Measurements from ENCODE around the gene UPK1A.
"Not testable (repeated sequence)": the region's sequence is repeated elsewhere in the genome, so short reads cannot be mapped to it uniquely, and the experiment has no call there.

The UPK1A gene

DNA sequence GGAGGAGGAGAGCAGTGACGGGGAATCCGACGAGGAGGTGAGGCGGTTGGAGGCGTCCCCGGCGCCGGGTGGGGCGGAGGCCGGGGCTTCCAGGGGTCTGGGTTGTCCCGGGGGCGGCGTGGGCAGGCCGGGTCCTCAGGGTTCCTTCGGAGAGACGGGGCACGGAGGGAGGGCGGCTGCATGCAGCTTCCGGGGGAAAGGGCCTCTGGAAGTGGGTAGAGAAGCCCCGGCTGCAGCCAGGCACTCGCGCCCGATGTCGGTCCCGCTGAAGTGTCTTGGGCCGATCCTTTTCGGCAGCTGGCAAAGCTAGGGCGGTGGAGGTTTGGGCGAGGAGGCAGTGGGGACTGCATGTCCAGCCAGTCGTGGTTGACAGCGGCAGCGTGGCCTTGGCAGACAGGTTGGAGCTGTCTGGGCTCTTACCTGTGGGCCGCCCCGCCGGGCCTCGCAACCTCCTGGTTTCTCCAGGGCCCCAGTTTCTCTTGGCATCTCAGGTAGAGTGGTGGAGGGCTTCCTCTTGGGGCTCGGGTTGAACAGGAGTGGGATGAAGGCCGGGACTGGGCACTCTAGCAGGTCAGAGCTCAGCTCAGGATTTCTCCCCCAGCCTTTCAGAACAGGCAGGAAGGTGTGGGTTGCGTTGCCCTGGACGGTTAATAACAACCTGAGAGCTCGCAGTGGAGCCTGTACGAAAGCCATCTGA is 52.2 kb downstream of the UPK1A start:
- no peak for DNase-seq (ENCODE audit: low read depth)

- no peak for DNase-seq (ENCODE audit: low read depth)
These were observed 53.3 kb downstream of the UPK1A start for GRCh38 chr19:35719402-35720162.

DNA sequence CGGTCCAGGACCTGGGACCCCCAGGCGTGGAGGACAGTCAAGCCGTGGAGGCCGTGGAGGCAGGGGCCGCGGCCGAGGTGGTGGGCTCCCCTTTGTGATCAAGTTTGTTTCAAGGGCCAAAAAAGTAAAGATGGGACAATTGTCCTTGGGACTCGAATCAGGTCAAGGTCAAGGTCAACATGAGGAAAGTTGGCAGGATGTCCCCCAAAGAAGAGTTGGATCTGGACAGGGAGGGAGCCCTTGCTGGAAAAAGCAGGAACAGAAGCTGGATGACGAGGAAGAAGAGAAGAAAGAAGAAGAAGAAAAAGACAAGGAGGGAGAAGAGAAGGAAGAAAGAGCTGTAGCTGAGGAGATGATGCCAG is 53.8 kb downstream of the UPK1A start:
- DNase-seq (ENCODE audit: low read depth): no peak

DNA sequence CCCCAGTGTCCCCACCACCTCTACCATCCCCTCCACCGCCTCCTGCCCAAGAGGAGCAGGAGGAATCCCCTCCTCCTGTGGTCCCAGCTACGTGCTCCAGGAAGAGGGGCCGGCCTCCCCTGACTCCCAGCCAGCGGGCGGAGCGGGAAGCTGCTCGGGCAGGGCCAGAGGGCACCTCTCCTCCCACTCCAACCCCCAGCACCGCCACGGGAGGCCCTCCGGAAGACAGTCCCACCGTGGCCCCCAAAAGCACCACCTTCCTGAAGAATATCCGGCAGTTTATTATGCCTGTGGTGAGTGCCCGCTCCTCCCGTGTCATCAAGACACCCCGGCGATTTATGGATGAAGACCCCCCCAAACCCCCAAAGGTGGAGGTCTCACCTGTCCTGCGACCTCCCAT is 54.3 kb downstream of the UPK1A start:
- no peak for DNase-seq (ENCODE audit: low read depth)

DNA sequence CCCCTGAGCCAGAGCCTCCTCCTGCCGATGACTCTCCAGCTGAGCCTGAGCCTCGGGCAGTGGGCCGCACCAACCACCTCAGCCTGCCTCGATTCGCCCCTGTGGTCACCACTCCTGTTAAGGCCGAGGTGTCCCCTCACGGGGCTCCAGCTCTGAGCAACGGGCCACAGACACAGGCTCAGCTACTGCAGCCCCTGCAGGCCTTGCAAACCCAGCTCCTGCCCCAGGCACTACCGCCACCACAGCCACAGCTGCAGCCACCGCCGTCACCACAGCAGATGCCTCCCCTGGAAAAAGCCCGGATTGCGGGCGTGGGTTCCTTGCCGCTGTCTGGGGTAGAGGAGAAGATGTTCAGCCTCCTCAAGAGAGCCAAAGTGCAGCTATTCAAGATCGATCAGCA is 55.1 kb downstream of the UPK1A start:
- DNase-seq (ENCODE audit: low read depth): no peak

- no peak for DNase-seq (ENCODE audit: low read depth)
These were observed 56.1 kb downstream of the UPK1A start for GRCh38 chr19:35722461-35722860.

- no peak for DNase-seq (ENCODE audit: low read depth)
These were observed 56.6 kb downstream of the UPK1A start for GRCh38 chr19:35722897-35723296.

DNA sequence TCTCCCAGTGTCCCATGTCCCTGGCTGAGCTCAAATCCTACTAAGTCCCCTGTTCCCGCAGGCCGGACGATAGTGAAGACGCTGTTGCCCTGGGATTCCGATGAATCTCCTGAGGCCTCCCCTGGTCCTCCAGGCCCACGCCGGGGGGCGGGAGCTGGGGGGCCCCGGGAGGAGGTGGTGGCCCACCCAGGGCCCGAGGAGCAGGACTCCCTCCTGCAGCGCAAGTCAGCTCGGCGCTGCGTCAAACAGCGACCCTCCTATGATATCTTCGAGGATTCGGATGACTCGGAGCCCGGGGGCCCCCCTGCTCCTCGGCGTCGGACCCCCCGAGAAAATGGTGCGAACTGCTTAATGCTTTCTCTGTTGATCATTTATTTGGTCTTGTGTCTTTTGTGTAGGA is 57.4 kb downstream of the UPK1A start:
- DNase-seq (ENCODE audit: low read depth): no peak

- not testable (repeated sequence) for DNase-seq (ENCODE audit: low read depth)
These were observed 57.8 kb downstream of the UPK1A start for GRCh38 chr19:35724132-35724531.

DNA sequence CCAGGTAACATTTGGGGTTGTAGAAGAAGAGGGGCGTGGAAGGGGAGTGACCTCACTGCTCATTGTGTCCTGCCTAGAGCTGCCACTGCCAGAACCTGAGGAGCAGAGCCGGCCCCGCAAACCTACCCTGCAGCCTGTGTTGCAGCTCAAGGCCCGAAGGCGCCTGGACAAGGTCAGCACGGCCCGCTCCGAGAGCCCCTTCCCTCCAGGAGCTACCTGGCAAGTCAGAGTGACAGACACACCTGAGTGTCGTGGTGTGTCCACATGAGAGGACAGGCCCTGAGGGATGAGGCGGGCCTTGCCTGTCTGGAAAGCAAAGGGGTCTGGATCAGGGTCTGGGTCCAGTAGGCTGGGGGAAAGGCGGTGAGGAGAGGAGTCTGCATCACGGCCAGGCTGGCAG is 58.2 kb downstream of the UPK1A start:
- DNase-seq (ENCODE audit: low read depth): no peak

DNA sequence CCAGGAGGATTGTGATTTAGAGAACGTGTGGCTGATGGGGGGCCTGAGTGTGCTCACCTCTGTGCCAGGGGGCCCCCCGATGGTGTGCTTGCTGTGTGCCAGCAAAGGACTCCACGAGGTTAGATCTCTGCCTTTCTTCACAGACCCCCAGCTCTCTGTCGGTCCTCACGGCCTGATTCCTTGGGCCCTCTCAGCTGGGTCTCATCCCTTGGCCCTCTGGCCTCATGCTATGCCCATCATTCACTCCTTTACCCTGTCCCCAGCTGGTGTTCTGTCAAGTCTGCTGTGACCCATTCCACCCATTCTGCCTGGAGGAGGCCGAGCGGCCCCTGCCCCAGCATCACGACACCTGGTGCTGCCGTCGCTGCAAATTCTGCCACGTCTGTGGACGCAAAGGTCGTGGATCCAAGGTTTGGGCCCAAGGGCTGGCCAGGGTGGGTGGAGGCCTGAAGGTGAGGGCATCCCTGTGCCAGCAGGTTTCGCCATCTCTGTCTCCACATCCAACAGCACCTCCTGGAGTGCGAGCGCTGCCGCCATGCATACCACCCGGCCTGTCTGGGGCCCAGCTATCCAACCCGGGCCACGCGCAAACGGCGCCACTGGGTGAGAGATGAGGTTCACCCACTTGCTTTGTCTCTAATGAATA is 59.0 kb downstream of the UPK1A start:
- DNase-seq (ENCODE audit: low read depth): no peak

GRCh38 chr19:35727053-35727955 is 61.0 kb downstream of the UPK1A start:
- no peak for DNase-seq (ENCODE audit: low read depth)

Measured in fibroblast of gingiva (primary cell).